Activated CD8-positive, alpha-beta memory T cell treated with anti-CD3 and anti-CD28 coated beads for 1 hour (primary cell): ENCODE data around the gene P4HTM.

Experiments used
- DNase-seq, 2 donors: peaks; one replicate each; pipeline ENCODE4 v3.0.0-alpha.2; 2020; ENCODE audit warnings: low read depth in 1 of 2; ENCODE audit errors: extremely low read depth in 1 of 2

The P4HTM gene

GRCh38 chr3:48983096-48983495, 6.9 kb upstream of the P4HTM start:
- no peak for DNase-seq

- DNase-seq, result no peak
These were observed 5.4 kb upstream of the P4HTM start for GRCh38 chr3:48984663-48985062.

GRCh38 chr3:48985831-48986376, 4.1 kb upstream of the P4HTM start:
- no peak for DNase-seq

- no peak for DNase-seq
These were observed 780 bp upstream of the P4HTM start for GRCh38 chr3:48989126-48989795.

- no peak for DNase-seq
These were observed 812 bp downstream of the P4HTM start for GRCh38 chr3:48990636-48991469.

GRCh38 chr3:48991851-48992545, 2.0 kb downstream of the P4HTM start:
- no peak for DNase-seq

GRCh38 chr3:48993834-48994233, 3.8 kb downstream of the P4HTM start:
- DNase-seq, result no peak

GRCh38 chr3:48996640-48997039, 6.6 kb downstream of the P4HTM start:
- no peak for DNase-seq

- no peak for DNase-seq
These were observed 7.1 kb downstream of the P4HTM start for GRCh38 chr3:48997102-48997635.

- no peak for DNase-seq
These were observed 7.9 kb downstream of the P4HTM start for GRCh38 chr3:48997714-48998637.

GRCh38 chr3:48999085-48999858, 9.2 kb downstream of the P4HTM start:
- no peak for DNase-seq

GRCh38 chr3:49001155-49001554, 11.1 kb downstream of the P4HTM start:
- DNase-seq, result no peak

- DNase-seq, result no peak
These were observed 14.6 kb downstream of the P4HTM start for GRCh38 chr3:49004352-49005302.

GRCh38 chr3:49005303-49005680, 15.3 kb downstream of the P4HTM start:
- DNase-seq, result no peak

GRCh38 chr3:49005998-49006397, 16.0 kb downstream of the P4HTM start:
- no peak for DNase-seq

GRCh38 chr3:49006408-49007067, 16.5 kb downstream of the P4HTM start:
- DNase-seq, result no peak

- peak; percentile 89 to 92 for DNase-seq
These were observed 17.2 kb downstream of the P4HTM start, which contains the start of gene WDR6 for GRCh38 chr3:49007068-49007770. TSS of gene WDR6 (plus strand) at chr3:49007391. CDS start at chr3:49007432, 41 bp downstream.
